ENCODE results near the gene STAT5A. TPM values are rescaled to one million over a fixed set of nuclear protein-coding genes. Genes with fewer than 3 reads are reported as not detected.
"Not testable (repeated sequence)": the region's sequence is repeated elsewhere in the genome, so short reads cannot be mapped to it uniquely, and the experiment has no call there.

STAT5A gene
- total RNA-seq, 2 experiments from 2014 or later: 116 to 121 TPM

DNA sequence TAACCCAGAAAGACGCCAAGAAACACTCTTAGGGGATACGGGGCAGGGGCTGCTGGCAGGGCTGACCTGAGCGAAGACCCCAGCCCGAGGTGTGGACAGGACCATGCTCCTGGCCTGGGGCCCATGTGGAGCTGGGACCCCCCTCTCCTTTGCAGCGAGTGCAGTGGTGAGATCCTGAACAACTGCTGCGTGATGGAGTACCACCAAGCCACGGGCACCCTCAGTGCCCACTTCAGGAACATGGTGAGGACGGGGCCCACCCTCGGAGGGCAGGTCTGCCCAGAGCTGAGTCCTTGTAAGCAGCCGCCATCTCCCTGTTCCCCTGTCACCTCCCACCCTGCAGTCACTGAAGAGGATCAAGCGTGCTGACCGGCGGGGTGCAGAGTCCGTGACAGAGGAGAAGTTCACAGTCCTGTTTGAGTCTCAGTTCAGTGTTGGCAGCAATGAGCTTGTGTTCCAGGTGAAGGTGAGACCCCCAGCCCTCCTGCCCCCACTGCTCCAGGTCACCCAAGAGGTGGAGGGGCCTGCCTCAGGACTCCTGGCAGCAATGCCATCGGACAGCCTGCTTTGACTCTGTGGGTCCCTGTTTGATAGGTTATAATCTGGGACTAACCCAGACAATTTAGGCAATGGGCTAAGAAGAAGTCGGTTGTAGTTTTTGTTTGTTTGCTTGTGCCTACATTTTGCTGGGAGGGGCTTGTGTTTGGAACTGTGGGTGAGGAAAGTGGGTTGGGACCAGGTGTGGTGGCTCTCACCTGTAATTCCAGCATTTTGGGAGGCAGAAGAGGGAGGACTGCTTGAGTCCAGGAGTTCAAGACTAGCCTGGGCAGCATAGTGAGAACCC is 16.1 kb downstream of the STAT5A start:
- H3K9me3 Mint-ChIP-seq: no peaks in the 10 kb centered on the region
- peaks cover 56% of the 10 kb centered on the region for H3K36me3 Mint-ChIP-seq
- no peaks in the 10 kb centered on the region for H3K27me3 Mint-ChIP-seq
- H3K4me1 Mint-ChIP-seq: peaks cover 21% of the 10 kb centered on the region
- DNase-seq: no peak
- no peak overlapping the region for H3K4me3 Mint-ChIP-seq
- peak overlapping the region; percentile 70 for H3K27ac Mint-ChIP-seq

DNA sequence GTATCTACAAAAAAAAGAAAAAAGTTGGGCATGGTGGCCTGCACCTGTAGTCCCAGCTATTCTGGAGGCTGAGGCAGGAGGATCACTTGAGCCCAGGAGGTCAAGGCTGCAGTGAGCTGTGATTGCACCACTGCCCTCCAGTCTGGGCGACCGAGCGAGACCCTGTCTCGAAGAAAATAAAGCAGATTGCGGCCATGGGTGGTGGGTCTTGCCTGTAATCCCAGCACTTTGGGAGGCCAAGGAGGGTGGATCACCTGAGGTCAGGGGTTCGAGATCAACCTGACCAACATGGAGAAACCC is 16.7 kb downstream of the STAT5A start:
- not testable (repeated sequence) for H3K9me3 Mint-ChIP-seq, H3K4me3 Mint-ChIP-seq, H3K27me3 Mint-ChIP-seq, H3K27ac Mint-ChIP-seq, DNase-seq
- Mint-ChIP-seq H3K36me3 (peaks cover 57% of the 10 kb centered on the region), H3K4me1 (peaks cover 27% of the 10 kb centered on the region)

DNA sequence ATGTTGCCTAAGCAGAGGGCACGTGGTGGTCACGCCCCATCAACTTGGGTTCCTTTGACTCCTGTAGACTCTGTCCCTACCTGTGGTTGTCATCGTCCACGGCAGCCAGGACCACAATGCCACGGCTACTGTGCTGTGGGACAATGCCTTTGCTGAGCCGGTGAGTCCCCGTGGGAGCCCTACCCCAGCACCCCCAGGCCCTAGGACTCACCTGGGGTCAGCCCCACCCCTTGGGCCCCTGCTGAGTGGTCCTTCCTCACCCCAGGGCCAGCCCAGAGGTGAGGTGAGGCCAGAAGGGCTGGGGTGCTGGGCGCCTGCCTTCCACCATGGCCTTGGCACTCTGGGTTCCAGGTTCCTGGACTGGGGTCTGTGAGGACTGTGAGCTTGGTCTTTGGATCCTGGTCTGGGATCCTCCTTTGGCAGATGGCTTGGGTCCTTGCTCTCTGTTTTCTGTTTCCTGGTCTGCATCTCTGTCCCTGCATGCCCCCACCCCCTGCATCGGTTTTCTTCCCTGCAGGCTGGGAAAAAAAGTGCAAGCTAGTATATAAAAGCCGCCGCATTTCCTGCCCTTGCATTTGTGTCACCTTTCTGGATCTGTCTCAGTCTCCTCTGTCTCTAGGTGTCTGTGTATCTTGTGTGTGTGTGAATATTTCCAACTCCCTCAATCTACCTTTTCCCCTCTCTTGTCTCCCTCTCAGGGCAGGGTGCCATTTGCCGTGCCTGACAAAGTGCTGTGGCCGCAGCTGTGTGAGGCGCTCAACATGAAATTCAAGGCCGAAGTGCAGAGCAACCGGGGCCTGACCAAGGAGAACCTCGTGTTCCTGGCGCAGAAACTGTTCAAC is 17.5 kb downstream of the STAT5A start:
- peaks cover 64% of the 10 kb centered on the region for H3K36me3 Mint-ChIP-seq
- no peak overlapping the region for H3K4me3 Mint-ChIP-seq
- H3K4me1 Mint-ChIP-seq: peaks cover 35% of the 10 kb centered on the region
- no peaks in the 10 kb centered on the region for H3K9me3 Mint-ChIP-seq
- DNase-seq: no peak
- H3K27me3 Mint-ChIP-seq: no peaks in the 10 kb centered on the region
- peak overlapping the region; percentile 60 for H3K27ac Mint-ChIP-seq

- peak overlapping the region; percentile 60 for H3K27ac Mint-ChIP-seq
- no peak for DNase-seq
- H3K27me3 Mint-ChIP-seq: no peaks in the 10 kb centered on the region
- H3K4me3 Mint-ChIP-seq: no peak overlapping the region
- no peaks in the 10 kb centered on the region for H3K9me3 Mint-ChIP-seq
- peaks cover 40% of the 10 kb centered on the region for H3K4me1 Mint-ChIP-seq
- peaks cover 63% of the 10 kb centered on the region for H3K36me3 Mint-ChIP-seq
Measured at GRCh38 chr17:42306385-42306667, 18.0 kb downstream of the STAT5A start.

DNA sequence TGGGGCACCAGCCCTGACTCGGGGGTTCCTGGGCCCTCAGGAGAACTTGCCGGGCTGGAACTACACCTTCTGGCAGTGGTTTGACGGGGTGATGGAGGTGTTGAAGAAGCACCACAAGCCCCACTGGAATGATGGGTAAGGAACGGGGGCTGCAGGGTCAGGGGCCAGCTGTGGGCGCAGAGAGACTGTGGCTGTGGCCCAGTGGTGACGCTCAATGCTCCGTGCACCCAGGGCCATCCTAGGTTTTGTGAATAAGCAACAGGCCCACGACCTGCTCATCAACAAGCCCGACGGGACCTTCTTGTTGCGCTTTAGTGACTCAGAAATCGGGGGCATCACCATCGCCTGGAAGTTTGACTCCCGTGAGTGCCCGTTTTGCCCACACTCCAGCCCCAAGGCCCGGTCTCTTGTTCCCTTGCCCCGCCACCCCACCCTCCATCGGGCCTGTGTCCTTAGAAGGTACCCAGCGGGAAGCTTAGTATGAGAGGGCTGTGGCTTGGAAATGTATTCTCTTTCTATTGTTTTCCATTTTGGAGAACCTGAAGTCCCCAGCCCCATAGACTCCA is 19.1 kb downstream of the STAT5A start:
- Mint-ChIP-seq H3K27me3 (no peaks in the 10 kb centered on the region), H3K36me3 (peaks cover 59% of the 10 kb centered on the region), H3K4me1 (peaks cover 49% of the 10 kb centered on the region), H3K4me3 (no peak overlapping the region), H3K9me3 (no peaks in the 10 kb centered on the region), H3K27ac (no peak overlapping the region)
- no peak for DNase-seq

DNA sequence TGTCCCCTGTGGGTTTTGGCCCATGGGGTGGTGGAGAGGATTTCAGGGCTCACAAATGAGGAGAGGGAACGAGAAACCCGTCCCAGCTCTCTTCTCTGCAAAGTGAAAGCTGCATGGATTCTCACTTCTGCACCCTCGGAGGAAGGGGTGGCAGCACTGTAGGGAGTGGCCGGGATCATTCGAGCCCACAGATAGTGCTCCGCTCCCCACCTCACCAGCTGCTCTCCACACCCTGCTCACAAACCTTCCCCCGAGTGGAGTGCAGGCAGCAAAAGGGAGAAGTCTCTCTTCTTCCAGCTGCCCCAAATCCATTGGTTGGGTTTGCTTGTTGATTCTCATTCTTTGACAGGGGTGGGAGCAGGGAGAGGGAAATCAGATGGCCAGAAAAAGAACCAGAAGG is 20.1 kb downstream of the STAT5A start:
- H3K36me3 Mint-ChIP-seq: peaks cover 57% of the 10 kb centered on the region
- DNase-seq: no peak
- peaks cover 57% of the 10 kb centered on the region for H3K4me1 Mint-ChIP-seq
- no peaks in the 10 kb centered on the region for H3K27me3 Mint-ChIP-seq
- H3K27ac Mint-ChIP-seq: peak overlapping the region; percentile 54
- no peaks in the 10 kb centered on the region for H3K9me3 Mint-ChIP-seq
- no peak overlapping the region for H3K4me3 Mint-ChIP-seq

DNA sequence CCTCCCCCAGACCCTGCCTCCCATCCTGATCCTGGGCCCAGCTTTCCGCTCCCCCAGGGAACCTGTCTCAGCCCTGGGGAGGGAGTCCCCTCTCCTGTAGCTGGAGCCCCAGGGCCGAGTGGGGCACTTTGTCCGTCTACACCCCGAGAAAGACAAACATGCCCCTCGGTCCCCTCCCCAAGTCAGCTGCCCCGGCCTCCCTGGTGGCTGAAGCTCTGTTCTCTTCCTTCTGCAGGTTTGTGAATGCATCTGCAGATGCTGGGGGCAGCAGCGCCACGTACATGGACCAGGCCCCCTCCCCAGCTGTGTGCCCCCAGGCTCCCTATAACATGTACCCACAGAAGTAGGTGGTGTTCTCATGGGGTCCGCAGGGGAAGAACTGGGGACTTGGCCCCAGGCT is 20.8 kb downstream of the STAT5A start:
- DNase-seq: no peak
- Mint-ChIP-seq H3K4me3 (no peak overlapping the region), H3K4me1 (peaks cover 59% of the 10 kb centered on the region), H3K27ac (peak overlapping the region; percentile 56), H3K9me3 (no peaks in the 10 kb centered on the region), H3K27me3 (no peaks in the 10 kb centered on the region), H3K36me3 (peaks cover 57% of the 10 kb centered on the region)

DNA sequence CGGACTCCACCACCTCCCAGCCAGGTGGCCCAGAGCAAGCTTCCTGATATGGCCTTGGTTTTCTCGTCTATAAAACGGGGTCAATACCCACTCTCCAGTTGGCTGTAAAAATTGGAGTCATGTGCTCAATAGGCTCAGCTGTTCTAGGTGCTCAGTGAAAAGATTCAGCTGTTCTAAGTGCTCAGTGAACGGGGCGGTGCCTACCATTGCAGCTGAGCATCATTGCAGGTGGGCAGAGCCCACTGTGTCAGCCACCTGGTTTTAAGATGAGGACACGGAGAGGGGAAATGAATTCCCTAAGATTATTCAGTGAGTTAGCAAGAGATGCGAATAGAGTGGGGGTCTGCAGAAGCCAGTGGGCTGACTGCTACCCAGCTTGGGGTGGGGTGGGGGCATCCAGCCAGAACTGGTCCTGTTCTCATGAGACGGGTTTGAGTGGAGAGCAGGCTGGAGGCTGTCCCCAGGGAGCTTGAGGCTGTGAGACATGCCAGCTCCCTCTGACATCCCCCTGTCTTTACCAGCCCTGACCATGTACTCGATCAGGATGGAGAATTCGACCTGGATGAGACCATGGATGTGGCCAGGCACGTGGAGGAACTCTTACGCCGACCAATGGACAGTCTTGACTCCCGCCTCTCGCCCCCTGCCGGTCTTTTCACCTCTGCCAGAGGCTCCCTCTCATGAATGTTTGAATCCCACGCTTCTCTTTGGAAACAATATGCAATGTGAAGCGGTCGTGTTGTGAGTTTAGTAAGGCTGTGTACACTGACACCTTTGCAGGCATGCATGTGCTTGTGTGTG is 21.9 kb downstream of the STAT5A start:
- Mint-ChIP-seq H3K4me3 (peak overlapping the region; percentile 52), H3K9me3 (no peaks in the 10 kb centered on the region), H3K36me3 (peaks cover 52% of the 10 kb centered on the region), H3K27ac (peak overlapping the region; percentile 92), H3K27me3 (no peaks in the 10 kb centered on the region), H3K4me1 (peaks cover 62% of the 10 kb centered on the region)
- no peak for DNase-seq

- peak overlapping the region; percentile 52 for H3K4me3 Mint-ChIP-seq
- peaks cover 68% of the 10 kb centered on the region for H3K4me1 Mint-ChIP-seq
- H3K36me3 Mint-ChIP-seq: peaks cover 56% of the 10 kb centered on the region
- peak; percentile 36 for DNase-seq
- no peaks in the 10 kb centered on the region for H3K27me3 Mint-ChIP-seq
- no peaks in the 10 kb centered on the region for H3K9me3 Mint-ChIP-seq
- H3K27ac Mint-ChIP-seq: peak overlapping the region; percentile 92
Measured at GRCh38 chr17:42310787-42311215, 22.5 kb downstream of the STAT5A start.

GRCh38 chr17:42311240-42312034 is 23.1 kb downstream of the STAT5A start:
- H3K27ac Mint-ChIP-seq: peak overlapping the region; percentile 92
- peak overlapping the region; percentile 64 for H3K4me3 Mint-ChIP-seq
- DNase-seq: peak; percentile 25
- H3K4me1 Mint-ChIP-seq: peaks cover 69% of the 10 kb centered on the region
- no peaks in the 10 kb centered on the region for H3K27me3 Mint-ChIP-seq
- H3K9me3 Mint-ChIP-seq: no peaks in the 10 kb centered on the region
- peaks cover 55% of the 10 kb centered on the region for H3K36me3 Mint-ChIP-seq

DNA sequence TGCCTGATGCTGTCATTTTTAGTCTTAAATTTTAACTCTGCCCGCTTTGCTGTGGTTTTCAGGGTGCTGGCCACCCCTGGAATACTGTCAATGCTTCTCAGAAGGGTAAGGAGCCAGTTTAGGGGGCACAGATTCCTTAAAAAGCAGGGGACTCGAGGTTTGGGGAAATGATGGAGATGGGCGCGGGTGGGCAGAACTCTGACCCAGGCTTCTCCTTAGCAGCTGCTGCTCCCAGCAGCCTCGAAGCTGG is 23.7 kb downstream of the STAT5A start:
- peak overlapping the region; percentile 53 for H3K4me3 Mint-ChIP-seq
- H3K36me3 Mint-ChIP-seq: peaks cover 58% of the 10 kb centered on the region
- H3K4me1 Mint-ChIP-seq: peaks cover 74% of the 10 kb centered on the region
- no peaks in the 10 kb centered on the region for H3K9me3 Mint-ChIP-seq
- DNase-seq: no peak
- H3K27me3 Mint-ChIP-seq: no peaks in the 10 kb centered on the region
- H3K27ac Mint-ChIP-seq: peak overlapping the region; percentile 92

DNA sequence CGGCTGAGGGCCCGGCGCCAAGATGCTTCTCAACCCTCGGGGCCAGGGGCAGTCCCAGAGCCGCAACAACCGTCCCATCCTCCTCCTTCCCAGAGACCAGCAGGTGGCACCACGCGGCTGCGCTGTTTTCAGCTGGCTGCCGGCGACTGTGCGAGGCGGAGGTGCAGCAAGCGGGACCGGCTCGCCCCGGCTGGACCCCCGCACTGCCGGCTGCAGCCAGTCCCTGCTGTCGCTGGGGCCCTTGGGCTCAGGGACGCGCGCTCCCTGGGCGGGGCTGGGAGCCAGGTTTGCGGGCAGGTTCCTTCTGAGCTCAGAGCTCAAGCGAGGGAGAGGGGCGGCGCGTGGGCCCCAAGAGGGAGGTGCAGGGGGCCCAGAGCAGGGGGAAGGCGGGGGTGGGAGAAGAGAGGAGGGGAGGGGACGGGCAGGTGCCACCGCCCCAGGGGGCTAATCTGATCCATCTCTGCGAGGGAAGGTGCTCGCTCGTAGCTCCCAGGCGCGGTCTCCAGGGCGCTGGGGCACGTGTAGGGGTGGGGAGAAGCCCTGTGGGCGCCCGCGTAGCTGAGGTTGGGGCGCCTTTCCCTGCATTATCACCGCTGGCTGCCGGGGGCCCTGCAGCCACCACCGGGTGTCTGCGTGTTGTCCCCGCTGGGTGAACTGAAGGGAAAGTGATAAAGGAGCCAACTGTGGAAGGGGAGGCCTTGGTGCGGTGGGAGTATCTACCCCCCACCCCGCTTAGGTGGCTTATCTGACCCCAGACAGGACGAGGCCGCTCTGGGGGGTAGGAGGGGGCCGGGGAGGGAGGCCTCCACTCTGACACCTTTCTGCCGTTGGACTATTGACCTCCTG is 24.2 kb downstream of the STAT5A start:
- no peaks in the 10 kb centered on the region for H3K9me3 Mint-ChIP-seq
- no peaks in the 10 kb centered on the region for H3K27me3 Mint-ChIP-seq
- H3K4me3 Mint-ChIP-seq: peak overlapping the region; percentile 55
- DNase-seq: peak; percentile 87
- H3K36me3 Mint-ChIP-seq: peaks cover 56% of the 10 kb centered on the region
- H3K27ac Mint-ChIP-seq: peak overlapping the region; percentile 92
- peaks cover 80% of the 10 kb centered on the region for H3K4me1 Mint-ChIP-seq

- no peaks in the 10 kb centered on the region for H3K9me3 Mint-ChIP-seq
- DNase-seq: no peak
- H3K4me1 Mint-ChIP-seq: peaks cover 80% of the 10 kb centered on the region
- no peak overlapping the region for H3K4me3 Mint-ChIP-seq
- H3K36me3 Mint-ChIP-seq: peaks cover 55% of the 10 kb centered on the region
- H3K27me3 Mint-ChIP-seq: no peaks in the 10 kb centered on the region
- H3K27ac Mint-ChIP-seq: peak overlapping the region; percentile 67
Measured at GRCh38 chr17:42313389-42313772, 25.1 kb downstream of the STAT5A start.
